HG03175 (cell line): ENCODE results near the gene LYRM1.
"Not testable (repeated sequence)": the region's sequence is repeated elsewhere in the genome, so short reads cannot be mapped to it uniquely, and the experiment has no call there.

ENCODE experiments used
- ATAC-seq: cut with Tn5 transposase; IDR thresholded peaks from one replicate; pipeline ENCODE4 v1.9.1; 2021; ENCODE audit warnings: mild to moderate bottlenecking, moderate library complexity; ENCODE audit not compliant: unreplicated experiment

The LYRM1 gene

GRCh38 chr16:20973201-20973600 is 72.6 kb downstream of the LYRM1 start:
- ATAC-seq: not testable (repeated sequence)
